GM12892 (cell line): Measurements from ENCODE around the gene EPHA8.

Source experiments
- POLR2A ChIP-seq: IDR thresholded peaks from 2 replicates; pipeline ENCODE4 v1.6.1; 2011; ENCODE audit warnings: low read depth, low read length, control low read depth
- POLR2AphosphoS5 ChIP-seq: IDR thresholded peaks from 2 replicates; pipeline ENCODE4 v1.6.1; 2011; ENCODE audit warnings: low read depth, low read length, control low read depth
- TAF1 ChIP-seq: IDR thresholded peaks from 2 replicates; pipeline ENCODE4 v1.6.1; 2011; ENCODE audit warnings: low read depth, mild to moderate bottlenecking, control low read depth, low read length, borderline replicate concordance

DNA sequence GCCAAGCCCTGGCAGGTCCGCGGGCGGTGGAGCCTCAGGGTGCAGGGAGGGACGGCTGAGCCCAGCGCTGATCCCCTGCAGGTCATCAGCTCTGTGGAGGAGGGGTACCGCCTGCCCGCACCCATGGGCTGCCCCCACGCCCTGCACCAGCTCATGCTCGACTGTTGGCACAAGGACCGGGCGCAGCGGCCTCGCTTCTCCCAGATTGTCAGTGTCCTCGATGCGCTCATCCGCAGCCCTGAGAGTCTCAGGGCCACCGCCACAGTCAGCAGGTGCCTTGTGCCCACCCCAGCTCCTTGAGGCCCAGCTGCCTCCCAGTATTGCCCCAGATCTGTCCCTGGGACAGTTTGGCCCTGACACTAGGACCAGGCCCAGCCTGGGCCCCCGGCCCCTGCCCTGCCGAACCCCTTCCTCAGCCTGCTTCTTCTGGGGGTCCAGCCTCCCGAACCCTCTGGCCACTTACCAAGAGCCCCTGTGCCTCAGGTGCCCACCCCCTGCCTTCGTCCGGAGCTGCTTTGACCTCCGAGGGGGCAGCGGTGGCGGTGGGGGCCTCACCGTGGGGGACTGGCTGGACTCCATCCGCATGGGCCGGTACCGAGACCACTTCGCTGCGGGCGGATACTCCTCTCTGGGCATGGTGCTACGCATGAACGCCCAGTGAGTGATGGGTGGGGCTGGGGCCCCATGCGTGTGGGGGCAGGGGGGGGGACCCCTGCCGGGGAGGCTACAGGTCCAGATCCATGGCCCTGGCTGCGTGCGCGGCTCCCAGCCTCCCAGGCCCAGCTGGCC is 37.7 kb downstream of the EPHA8 start:
- TF ChIP-seq POLR2A (no peak), TAF1 (no peak), POLR2AphosphoS5 (no peak)
